Panc1 (cell line): ENCODE data around the gene MYL9. TPM values are rescaled to one million over a fixed set of nuclear protein-coding genes. Genes with fewer than 3 reads are reported as not detected.

Experiments used
- ATAC-seq: fragments of 200-7000 bp; cut with Tn5 transposase; 2 replicates; pipeline ENCODE4 v1.9.1; 2020; ENCODE audit warnings: mild to moderate bottlenecking, moderate library complexity
- BruUV-seq: library from RNA; stranded (reverse); fragments of 400-500 nt; replicated peaks from 2 replicates; lab custom pipeline; 2021; lab: Mats Ljungman, UMichigan
- CTCF ChIA-PET: fragments of 300-600 bp; sonication (Branson Sonifier 250); formaldehyde crosslinking; loops from one replicate; lab custom pipeline; 2022; ENCODE audit warnings: antibody characterized with exemption; lab: Charles Lee
- POLR2A ChIA-PET: fragments of 300-600 bp; sonication (Branson Sonifier 250); formaldehyde crosslinking; loops from one replicate; lab custom pipeline; 2022; ENCODE audit warnings: antibody characterized with exemption; lab: Charles Lee
- DNase-seq: peaks from one replicate; pipeline ENCODE4 v3.0.0-alpha.2; 2010; ENCODE audit warnings: low read depth, low spot score
- H3K27ac ChIP-seq: 2 replicates; pipeline ENCODE4 v1.5.1; 2011; ENCODE audit warnings: mild to moderate bottlenecking, low read length, inconsistent platforms
- H3K27me3 ChIP-seq: fragments of 200-500 bp; sonication (Bioruptor generic); 2 replicates; pipeline ENCODE4 v1.6.0; 2014; ENCODE audit warnings: low read length, inconsistent platforms; ENCODE audit not compliant: control insufficient read depth, insufficient read depth
- H3K36me3 ChIP-seq: fragments of 200-500 bp; sonication (Bioruptor generic); 2 replicates; pipeline ENCODE4 v1.5.1; 2014; ENCODE audit warnings: inconsistent platforms, mild to moderate bottlenecking, low read length, moderate library complexity; ENCODE audit not compliant: control insufficient read depth, insufficient read depth
- H3K4me1 ChIP-seq: 2 replicates; pipeline ENCODE4 v1.5.1; 2011; ENCODE audit warnings: inconsistent platforms, mild to moderate bottlenecking, low read length, moderate library complexity; ENCODE audit not compliant: control insufficient read depth, insufficient read depth
- H3K4me3 ChIP-seq, 2 experiments: 2 replicates each; pipeline ENCODE4 v1.5.1; 2011 to 2012; ENCODE audit warnings: low read depth in 2 of 2, low read length in 2 of 2, mild to moderate bottlenecking in 2 of 2, inconsistent platforms in 1 of 2, moderate library complexity in 1 of 2
- H3K9me3 ChIP-seq: fragments of 200-500 bp; sonication (Bioruptor generic); 2 replicates; pipeline ENCODE4 v1.5.1; 2014; ENCODE audit warnings: low read depth, mild to moderate bottlenecking, inconsistent platforms, low read length, moderate library complexity; ENCODE audit not compliant: control insufficient read depth, insufficient read depth
- POLR2AphosphoS5 ChIP-seq: IDR thresholded peaks from 2 replicates; pipeline ENCODE4 v1.6.1; 2012; ENCODE audit warnings: mild to moderate bottlenecking, low read depth, low read length, moderate library complexity
- SIN3A ChIP-seq: IDR thresholded peaks from 2 replicates; pipeline ENCODE4 v1.6.1; 2012; ENCODE audit warnings: low read depth, mild to moderate bottlenecking, low read length, moderate library complexity, borderline replicate concordance; ENCODE audit not compliant: insufficient read depth
- TCF7L2 ChIP-seq: IDR thresholded peaks from 2 replicates; pipeline ENCODE4 v1.6.1; 2011; ENCODE audit warnings: mild to moderate bottlenecking, low read depth, low read length, inconsistent platforms
- in situ Hi-C: cut with HindIII; loops from 2 replicates; pipeline ENCODE4 v1.10.0; 2016; ENCODE audit warnings: low sequenced_read_pairs, low pct_unique_long_range_greater_than_20kb
- intact Hi-C: fragments of 100-400 bp; cut with micrococcal nuclease; formaldehyde crosslinking; loops from one replicate; pipeline ENCODE4 v1.10.0; 2022; ENCODE audit not compliant: unreplicated experiment
- total RNA-seq: library from RNA; stranded (reverse); gene quantifications from one replicate; pipeline ENCODE4 v1.2.1, GENCODE V29; 2021; ENCODE audit not compliant: unreplicated experiment
- TF ChIP-seq, protein P1 (sequence below), 2 experiments: IDR thresholded peaks; 2 replicates each; pipeline ENCODE4 v1.6.1; 2011 to 2012; ENCODE audit warnings: low read depth in 2 of 2, control low read depth in 1 of 2, low read length in 1 of 2, mild to moderate bottlenecking in 1 of 2, moderate library complexity in 1 of 2; ENCODE audit not compliant: insufficient read depth in 1 of 2
- TF ChIP-seq, protein P2 (sequence below): fragments of 450-650 bp; IDR thresholded peaks from 2 replicates; pipeline ENCODE4 v1.5.1; 2017; ENCODE audit warnings: mild to moderate bottlenecking

Gene MYL9
- total RNA-seq, 1 experiment from 2014 or later: 107 TPM

DNA sequence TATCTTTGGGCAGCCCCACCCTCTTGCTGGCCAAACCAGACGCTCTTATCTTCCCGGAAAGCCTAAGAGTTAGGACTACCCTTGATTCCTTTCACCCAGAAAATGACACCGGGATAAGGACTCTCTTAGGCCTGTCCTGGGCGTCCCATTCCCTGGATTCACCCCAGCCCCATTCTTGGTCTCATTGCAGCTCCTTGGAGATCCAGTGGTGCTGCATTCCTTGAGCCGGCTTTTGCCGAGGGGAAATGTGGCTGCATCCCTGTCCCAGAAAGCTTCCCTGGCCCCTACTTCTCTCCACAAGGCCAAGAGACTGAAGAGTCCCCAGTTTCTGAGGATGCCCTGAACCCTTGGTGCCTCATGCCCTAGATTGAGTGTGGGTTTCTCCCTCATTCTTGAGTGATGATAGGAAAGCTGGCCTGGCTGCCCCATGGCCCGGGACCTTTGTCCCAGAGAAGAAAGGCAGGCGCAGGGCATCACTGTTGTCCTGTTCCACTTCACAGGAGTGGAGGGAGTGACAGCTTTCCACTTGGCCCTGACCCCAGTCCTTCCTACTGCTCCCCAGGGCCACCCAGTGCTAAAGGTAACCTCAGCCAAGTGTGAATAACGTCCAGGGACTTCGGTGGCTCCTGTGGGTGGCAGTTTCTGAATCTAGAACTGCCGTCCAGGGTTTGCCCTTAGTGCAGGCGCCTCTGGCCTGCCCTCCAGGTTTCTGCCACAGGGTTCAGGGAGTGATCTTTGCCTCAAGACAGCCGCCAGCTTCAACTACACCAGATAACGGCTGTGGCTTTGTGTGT lies 42.7 kb upstream of the MYL9 start:
- CTCF ChIA-PET: interaction anchor here (0.9 kb wide), 1 partner anchor 38 kb away, joined by 3 read pairs; no protein-coding TSS in a partner anchor
- H3K36me3 ChIP-seq: no peaks in the 10 kb centered on the region; the same call in 1 of the 2 replicates
- BruUV-seq: no TSS peak

DNA sequence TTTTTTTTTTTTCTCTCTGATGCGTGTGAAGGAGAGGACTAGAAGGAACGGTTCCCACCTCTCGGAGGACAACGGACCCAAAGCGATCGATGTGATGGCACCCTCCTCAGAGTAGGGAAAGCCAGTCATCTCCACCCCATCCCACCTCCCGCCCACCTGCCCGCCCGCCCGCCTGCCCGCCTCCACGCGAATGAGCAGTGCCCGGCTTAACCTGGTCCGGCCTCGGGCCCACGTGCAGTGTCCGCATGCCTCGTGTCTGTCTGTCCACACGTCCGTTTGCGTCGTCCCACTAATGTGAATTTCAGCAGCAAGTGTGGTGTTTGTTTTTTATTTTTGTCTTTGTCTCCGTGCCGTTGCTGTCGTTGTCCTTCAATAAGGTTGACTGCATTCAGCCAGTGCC lies 42.1 kb upstream of the MYL9 start:
- POLR2A ChIA-PET: no interaction called here
- Histone ChIP-seq H3K4me3 (no peak overlapping the region), H3K4me1 (no peaks in the 10 kb centered on the region), H3K27ac (no peak overlapping the region), H3K27me3 (no peaks in the 10 kb centered on the region), H3K36me3 (no peaks in the 10 kb centered on the region; the same call in 1 of the 2 replicates), H3K9me3 (no peaks in the 10 kb centered on the region)
- DNase-seq (no peak), ATAC-seq (no peak)
- no peak for TF ChIP-seq TCF7L2
- no peak for TF ChIP-seq SIN3A
- TF ChIP-seq POLR2AphosphoS5: no peak
- TF ChIP-seq, protein P1, sequence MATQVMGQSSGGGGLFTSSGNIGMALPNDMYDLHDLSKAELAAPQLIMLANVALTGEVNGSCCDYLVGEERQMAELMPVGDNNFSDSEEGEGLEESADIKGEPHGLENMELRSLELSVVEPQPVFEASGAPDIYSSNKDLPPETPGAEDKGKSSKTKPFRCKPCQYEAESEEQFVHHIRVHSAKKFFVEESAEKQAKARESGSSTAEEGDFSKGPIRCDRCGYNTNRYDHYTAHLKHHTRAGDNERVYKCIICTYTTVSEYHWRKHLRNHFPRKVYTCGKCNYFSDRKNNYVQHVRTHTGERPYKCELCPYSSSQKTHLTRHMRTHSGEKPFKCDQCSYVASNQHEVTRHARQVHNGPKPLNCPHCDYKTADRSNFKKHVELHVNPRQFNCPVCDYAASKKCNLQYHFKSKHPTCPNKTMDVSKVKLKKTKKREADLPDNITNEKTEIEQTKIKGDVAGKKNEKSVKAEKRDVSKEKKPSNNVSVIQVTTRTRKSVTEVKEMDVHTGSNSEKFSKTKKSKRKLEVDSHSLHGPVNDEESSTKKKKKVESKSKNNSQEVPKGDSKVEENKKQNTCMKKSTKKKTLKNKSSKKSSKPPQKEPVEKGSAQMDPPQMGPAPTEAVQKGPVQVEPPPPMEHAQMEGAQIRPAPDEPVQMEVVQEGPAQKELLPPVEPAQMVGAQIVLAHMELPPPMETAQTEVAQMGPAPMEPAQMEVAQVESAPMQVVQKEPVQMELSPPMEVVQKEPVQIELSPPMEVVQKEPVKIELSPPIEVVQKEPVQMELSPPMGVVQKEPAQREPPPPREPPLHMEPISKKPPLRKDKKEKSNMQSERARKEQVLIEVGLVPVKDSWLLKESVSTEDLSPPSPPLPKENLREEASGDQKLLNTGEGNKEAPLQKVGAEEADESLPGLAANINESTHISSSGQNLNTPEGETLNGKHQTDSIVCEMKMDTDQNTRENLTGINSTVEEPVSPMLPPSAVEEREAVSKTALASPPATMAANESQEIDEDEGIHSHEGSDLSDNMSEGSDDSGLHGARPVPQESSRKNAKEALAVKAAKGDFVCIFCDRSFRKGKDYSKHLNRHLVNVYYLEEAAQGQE (IDR thresholded peaks at IDR 0.05; ENCODE audit: insufficient read depth in 1 of 2, low read depth in 2 of 2, low read length in 1 of 2): no peak
- TF ChIP-seq, protein P2, sequence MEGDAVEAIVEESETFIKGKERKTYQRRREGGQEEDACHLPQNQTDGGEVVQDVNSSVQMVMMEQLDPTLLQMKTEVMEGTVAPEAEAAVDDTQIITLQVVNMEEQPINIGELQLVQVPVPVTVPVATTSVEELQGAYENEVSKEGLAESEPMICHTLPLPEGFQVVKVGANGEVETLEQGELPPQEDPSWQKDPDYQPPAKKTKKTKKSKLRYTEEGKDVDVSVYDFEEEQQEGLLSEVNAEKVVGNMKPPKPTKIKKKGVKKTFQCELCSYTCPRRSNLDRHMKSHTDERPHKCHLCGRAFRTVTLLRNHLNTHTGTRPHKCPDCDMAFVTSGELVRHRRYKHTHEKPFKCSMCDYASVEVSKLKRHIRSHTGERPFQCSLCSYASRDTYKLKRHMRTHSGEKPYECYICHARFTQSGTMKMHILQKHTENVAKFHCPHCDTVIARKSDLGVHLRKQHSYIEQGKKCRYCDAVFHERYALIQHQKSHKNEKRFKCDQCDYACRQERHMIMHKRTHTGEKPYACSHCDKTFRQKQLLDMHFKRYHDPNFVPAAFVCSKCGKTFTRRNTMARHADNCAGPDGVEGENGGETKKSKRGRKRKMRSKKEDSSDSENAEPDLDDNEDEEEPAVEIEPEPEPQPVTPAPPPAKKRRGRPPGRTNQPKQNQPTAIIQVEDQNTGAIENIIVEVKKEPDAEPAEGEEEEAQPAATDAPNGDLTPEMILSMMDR: no peak
- in situ Hi-C loops: no loop called here
- CTCF ChIA-PET: no interaction called here
- no TSS peak for BruUV-seq
- intact Hi-C loops: no loop called here

More for the DNA sequence above, 42.7 kb upstream of the MYL9 start:
- Histone ChIP-seq H3K9me3 (no peaks in the 10 kb centered on the region), H3K27me3 (no peaks in the 10 kb centered on the region), H3K27ac (no peak overlapping the region), H3K4me1 (no peaks in the 10 kb centered on the region), H3K4me3 (no peak overlapping the region)
- POLR2A ChIA-PET: interaction anchor here (1.1 kb wide), 1 partner anchor 12 kb away, joined by 3 read pairs; no protein-coding TSS in a partner anchor
- DNase-seq (no peak), ATAC-seq (no peak)
- intact Hi-C loops: no loop called here
- TF ChIP-seq SIN3A (no peak), POLR2AphosphoS5 (no peak), TCF7L2 (no peak)
- TF ChIP-seq, protein P2: no peak
- TF ChIP-seq, protein P1 (IDR thresholded peaks at IDR 0.05; ENCODE audit: insufficient read depth in 1 of 2, low read depth in 2 of 2, low read length in 1 of 2): no peak
- in situ Hi-C loops: no loop called here
